NCI-H2227 (cell line): ENCODE measurements around the gene EPAS1.

Source experiments
- DNase-seq: peaks from one replicate; lab custom pipeline; 2025; ENCODE audit not compliant: unreplicated experiment; lab: John Stamatoyannopoulos, UW

Gene EPAS1

DNA sequence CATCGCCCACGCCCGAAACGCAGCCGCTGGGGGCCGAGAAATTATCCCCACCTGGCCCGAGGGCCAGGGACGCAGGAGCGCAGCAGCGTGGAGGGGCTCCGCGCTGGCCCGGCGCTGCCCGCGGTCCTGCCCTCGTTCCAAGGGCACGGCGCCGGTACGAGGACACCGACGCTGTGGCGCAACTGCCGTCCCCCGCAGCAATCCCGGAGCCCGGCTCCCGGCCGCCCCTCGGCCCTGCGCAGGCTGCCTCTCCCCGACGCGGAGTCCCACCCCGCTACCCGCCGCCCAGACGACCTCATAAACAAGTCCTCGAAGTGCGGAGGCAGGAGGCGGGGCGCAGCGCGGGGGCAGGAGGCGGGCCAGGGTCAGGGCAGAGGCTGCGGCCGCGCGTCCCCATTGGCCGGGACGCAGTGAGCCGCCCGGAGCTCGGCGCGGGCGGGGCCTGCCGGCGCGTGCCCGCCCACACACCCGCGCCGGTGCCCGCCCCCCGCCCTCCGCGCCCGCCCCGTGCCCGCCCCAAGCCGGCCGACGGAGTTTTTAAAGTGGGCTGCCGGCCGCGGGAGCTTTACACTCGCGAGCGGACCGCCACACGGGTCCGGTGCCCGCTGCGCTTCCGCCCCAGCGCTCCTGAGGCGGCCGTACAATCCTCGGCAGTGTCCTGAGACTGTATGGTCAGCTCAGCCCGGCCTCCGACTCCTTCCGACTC, at the start of gene EPAS1:
Gene EPAS1, plus strand, starts transcription at position 568 of the 706 bp plus-strand sequence. CDS start 505 bp downstream, outside the sequence.
- peak; percentile 61 for DNase-seq

DNA sequence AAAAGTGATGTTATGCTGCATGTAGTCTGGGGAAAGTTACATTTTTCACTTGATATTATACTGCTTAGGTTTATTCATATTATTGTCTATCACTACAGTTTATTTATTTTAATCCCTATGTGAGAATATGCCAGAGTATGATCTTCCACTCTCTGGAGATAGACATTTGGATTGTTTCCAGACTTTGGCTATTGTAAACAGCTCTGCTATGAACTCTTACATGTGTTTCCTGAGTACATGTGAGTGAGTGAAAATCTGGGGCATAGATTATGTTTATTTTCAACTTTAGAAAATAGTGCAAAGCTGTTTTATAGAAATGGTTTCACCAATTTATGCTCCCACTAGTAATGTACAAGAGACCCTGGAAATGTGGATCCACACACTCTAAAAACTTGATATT, 49.0 kb upstream of the EPAS1 start:
- no peak for DNase-seq

DNA sequence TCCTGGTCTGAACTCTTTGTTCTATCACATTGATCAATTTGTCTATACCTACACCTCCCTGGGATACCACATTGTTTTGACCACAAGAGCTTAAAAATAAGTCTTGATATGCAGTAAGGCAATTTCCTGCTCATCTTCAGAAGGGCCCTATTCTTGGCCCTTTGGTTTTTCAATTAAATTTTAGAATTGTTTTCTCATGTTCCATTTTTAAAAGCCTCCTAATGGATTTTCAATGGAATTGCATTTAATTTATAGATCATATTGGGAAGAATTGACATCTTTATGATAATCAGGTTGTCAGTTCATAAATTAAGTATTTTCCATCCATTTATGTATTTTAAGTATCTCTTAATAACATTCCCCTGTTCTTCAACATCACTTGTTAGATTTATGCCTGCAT, 47.6 kb upstream of the EPAS1 start:
- no peak for DNase-seq

DNA sequence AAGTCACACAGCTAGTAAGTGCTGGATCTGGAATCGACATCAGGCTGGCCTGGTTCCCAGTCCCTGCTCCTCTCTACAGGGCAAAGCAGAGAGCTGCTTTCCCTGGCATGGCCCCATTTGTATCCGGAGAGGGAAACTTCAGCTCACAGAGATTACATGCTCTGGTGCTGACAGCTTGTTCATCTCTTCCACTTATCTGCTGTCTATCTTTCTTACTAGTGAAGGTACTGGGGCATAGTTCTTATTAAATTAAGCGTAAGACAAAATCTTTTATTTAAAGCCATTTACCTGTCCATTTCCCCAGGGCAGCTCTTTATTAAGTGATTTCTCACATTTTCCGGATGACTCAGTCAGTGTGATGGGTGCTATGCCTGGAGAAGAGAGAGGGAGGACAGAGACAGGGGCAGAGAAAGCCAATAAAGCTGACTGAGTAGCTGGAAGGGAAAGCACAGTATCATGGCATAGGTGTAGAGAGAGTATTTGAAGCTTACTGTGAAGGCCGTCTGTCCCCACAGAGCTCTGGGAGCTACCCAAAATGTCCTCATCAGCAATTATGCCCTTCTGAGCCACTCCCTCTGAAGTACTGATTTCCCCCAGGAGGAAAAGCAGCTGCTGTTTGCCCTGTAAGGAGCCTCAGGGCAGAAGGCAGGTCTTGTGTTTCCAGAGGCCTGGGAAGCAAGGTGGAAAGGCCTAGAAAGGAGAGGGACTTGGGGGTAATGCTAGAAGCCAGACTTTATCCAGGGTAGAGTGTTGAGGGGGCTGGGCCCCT, 44.1 kb upstream of the EPAS1 start:
- DNase-seq = no peak

GRCh38 chr2:46254474-46254873, 42.7 kb upstream of the EPAS1 start:
- DNase-seq = no peak

DNA sequence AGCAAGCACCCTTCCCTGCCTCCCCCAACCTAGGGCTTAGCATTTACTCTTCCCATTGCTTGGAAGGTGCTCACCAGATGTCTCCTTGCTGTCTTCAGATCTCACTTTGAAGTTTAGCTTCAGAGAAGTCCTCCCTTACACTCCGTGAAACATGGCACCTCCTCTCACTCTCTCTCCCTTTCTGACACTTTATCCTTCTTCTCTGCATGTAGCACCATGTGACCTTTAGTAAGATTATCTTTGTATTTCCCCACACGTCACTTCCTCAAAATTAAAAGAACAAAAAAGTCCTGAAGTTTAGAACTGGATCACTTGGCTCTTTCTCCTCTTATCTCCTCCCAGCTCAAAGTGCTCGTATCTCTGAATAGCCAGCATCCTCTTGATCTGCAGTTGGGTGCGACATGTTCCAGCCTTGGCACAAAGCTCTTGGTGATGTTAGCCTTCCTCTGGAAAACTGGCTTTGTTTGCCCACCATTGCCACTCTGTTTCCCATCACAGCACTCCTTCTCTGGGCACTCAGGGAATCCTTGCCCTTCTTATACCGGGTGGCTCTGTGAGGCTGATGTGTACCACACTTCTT, 40.6 kb upstream of the EPAS1 start:
- DNase-seq = no peak

- DNase-seq = peak; percentile 38
Measured at GRCh38 chr2:46257476-46257875, 39.7 kb upstream of the EPAS1 start.

- no peak for DNase-seq
Measured at GRCh38 chr2:46257980-46258379, 39.2 kb upstream of the EPAS1 start.

DNA sequence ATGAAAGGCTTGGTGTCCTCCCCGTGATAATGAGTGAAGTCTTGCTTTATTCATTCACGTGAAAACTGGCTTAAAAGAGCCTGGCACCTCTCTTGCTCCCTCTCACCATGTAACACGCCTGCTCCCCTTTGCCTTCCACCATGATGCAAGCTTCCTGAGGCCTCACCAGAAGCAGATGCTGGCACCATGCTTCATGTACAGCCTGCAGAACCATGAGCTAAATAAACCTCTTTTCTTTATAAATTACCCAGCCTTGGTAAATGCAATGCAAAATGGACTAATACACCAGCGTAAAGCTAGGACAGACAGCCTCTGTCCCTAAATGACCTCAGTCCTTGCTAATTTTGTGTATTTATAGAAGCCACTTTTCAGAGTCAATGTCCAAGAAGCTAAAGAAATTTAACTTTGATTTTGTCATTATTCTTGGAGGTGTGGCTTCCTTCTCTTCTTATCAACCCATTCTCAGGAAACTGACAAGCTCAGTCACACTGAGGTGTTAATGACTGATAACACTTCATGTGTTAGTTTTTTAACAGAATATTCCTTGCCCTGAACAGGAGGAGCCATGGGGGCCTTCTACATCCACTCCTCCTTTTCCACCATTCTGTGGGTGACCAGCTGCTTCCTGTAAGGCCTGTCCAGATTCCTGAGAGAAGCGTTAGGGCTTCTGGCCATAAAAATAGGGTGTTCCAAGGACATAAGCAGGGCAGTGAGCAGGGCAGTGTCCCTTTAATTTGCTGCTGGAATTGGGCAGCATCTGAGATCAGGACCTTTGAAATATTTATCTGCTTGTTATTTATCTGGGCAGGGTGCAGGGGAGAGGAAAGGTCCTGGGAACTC, 38.0 kb upstream of the EPAS1 start:
- no peak for DNase-seq

DNA sequence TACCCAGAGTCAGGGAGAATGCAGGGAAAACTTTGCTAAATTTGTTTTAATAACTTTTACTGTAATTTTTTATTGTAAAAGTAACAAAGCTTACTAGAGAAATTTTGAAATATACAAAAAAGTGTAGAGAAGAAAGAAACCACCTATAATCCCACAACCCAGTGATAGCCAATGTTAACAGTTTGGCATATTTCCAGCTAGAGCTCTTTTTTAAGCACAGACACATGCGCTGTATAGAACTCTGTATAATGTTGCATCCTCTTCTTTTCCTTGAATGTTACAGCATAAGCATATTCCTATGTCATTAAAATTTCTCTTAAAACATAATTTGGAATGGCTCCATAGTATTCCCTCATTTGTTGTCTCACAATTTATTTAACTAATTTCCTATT, 37.4 kb upstream of the EPAS1 start:
- DNase-seq = no peak

DNA sequence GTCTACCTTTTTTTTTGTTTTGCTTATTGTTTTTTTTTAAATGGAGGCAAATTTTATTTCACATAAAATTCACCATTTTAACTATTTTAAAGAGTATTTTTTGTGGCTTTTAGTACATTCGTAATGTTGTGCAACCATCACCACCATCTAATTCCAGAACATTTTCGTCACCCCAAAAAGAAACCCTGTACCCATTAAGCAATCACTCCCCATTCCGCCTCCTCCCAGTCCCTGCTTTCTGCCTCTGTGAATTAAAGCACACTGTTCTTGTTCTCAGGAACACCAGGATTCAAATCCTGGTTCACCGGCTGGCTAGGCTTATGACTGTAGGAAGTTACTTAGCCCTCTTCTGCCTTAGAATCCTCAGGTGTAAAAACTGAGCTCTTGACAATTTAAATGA, 36.9 kb upstream of the EPAS1 start:
- no peak for DNase-seq

- DNase-seq = no peak
Measured at GRCh38 chr2:46262248-46262938, 34.8 kb upstream of the EPAS1 start.

DNA sequence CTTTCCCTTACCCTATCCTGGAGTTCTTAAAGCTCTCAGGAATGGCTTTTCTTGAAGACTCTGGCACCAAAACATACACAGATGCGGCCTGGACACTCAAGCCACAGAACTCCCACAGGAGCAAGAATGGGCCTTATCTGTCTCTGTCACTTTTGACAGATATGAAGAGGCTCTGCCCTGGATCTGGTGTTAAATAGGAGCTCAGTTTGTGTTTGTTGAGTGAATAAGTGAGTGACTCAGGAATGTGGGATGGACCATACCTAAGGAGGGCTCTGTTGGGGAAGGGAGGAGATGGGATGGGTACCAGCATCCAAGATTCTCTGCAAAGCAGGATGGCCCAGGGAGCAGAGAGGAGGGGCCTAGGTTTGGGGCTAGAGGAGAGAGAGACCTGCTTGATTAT, 33.9 kb upstream of the EPAS1 start:
- DNase-seq = no peak

GRCh38 chr2:46264447-46264846, 32.8 kb upstream of the EPAS1 start:
- no peak for DNase-seq

DNA sequence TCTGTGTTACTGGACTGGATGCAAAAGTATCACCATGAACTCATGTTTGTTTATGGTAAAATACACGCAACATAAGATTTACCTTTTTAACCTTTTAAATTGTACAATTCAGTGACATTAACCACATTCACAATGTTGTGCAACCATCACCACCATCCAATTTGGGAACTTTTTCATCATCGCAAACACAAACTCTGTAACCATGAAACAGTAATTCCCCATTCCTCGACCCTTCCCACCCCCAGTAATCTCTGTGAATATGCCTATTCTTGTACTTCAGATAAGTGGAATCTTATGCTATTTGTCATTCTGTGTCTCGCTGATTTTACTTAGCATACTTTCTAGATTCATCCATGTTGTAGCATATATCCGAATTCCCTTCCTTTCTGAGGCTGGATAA, 31.1 kb upstream of the EPAS1 start:
- DNase-seq = no peak

GRCh38 chr2:46267616-46268015, 29.6 kb upstream of the EPAS1 start:
- no peak for DNase-seq

- DNase-seq = no peak
Measured at GRCh38 chr2:46268196-46268595, 29.0 kb upstream of the EPAS1 start.

DNA sequence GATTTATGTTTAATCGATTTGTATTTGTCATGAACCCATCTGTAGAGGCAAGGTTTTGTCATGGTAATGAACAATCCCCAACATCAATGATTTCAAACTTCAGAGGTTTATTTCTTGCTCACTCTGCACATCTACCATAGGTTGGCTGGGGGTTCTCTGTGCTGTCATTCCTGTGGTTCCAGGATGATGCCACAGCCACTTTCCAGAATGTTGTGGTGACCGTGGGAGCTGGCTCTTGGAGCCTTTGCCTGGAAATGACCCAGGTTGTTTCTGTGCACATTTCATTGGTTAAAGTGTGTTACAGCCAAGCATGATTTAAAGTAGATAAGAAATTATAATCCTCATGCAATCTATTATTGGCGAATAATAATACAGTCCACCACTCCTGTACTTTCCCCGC, 28.2 kb upstream of the EPAS1 start:
- DNase-seq = no peak

- no peak for DNase-seq
Measured at GRCh38 chr2:46269544-46270273, 27.5 kb upstream of the EPAS1 start.

DNA sequence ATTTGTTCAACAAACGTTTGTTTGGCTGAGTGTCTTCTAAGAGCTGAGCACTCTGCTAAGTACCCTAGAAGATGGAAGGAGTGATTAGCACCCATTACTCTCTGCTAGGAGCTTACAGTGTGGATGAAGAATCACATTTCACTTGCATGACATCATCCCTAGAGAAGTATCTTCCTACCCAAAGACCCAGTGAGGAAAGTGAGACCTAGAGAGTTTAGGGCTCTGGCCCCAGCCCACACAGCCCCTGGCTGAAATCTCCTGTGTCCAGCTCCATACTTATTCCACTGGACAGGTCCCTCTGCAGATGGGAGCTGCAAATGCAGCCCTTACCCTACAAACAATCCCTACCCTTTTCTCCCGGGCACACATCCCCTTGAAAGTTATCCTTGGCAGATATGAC, 26.8 kb upstream of the EPAS1 start:
- DNase-seq = no peak
